LNCaP clone FGC (cell line): Measurements from ENCODE around the gene GRM1.

ENCODE experiments used
- DNase-seq: peaks from one replicate; pipeline ENCODE4 v3.0.0-alpha.2; 2011; ENCODE audit warnings: low read depth
- H3K4me3 ChIP-seq: 2 replicates; pipeline ENCODE4 v1.5.1; 2011; ENCODE audit warnings: mild to moderate bottlenecking, low read depth, low read length, control low read depth
- CTCF ChIP-seq: IDR thresholded peaks from 2 replicates; pipeline ENCODE4 v1.5.1; 2012; ENCODE audit warnings: mild to moderate bottlenecking; ENCODE audit not compliant: control insufficient read depth, insufficient read depth; ENCODE audit errors: extremely low read depth

The GRM1 gene

GRCh38 chr6:146441907-146442306 lies 413.0 kb downstream of the GRM1 start:
- no peak for DNase-seq
- no peak overlapping the region for H3K4me3 ChIP-seq
- TF ChIP-seq CTCF: no peak

- no peak for TF ChIP-seq CTCF
- no peak for DNase-seq
- H3K4me3 ChIP-seq: no peak overlapping the region
Observed at GRCh38 chr6:146444189-146444588, 415.3 kb downstream of the GRM1 start.

GRCh38 chr6:146445233-146445632 lies 416.4 kb downstream of the GRM1 start:
- DNase-seq: no peak
- H3K4me3 ChIP-seq: no peak overlapping the region
- TF ChIP-seq CTCF: no peak

- TF ChIP-seq CTCF: no peak
- no peak for DNase-seq
- no peak overlapping the region for H3K4me3 ChIP-seq
Observed at GRCh38 chr6:146456886-146457285, 428.0 kb downstream of the GRM1 start.

- no peak overlapping the region for H3K4me3 ChIP-seq
- TF ChIP-seq CTCF: no peak
- no peak for DNase-seq
Observed at GRCh38 chr6:146460941-146461340, 432.1 kb downstream of the GRM1 start.

- no peak for DNase-seq
- TF ChIP-seq CTCF: no peak
- H3K4me3 ChIP-seq: no peak overlapping the region
Observed at GRCh38 chr6:146470091-146470770, 441.4 kb downstream of the GRM1 start.

GRCh38 chr6:146472918-146473317 lies 444.1 kb downstream of the GRM1 start:
- DNase-seq: no peak
- no peak overlapping the region for H3K4me3 ChIP-seq
- TF ChIP-seq CTCF: no peak
